Right hindlimb (tissue), 1 donor: Measurements from ENCODE around the gene INSC.

ENCODE experiments used
- DNase-seq: peaks from one replicate; pipeline ENCODE4 v3.0.0-alpha.2; 2018

Gene INSC

DNA sequence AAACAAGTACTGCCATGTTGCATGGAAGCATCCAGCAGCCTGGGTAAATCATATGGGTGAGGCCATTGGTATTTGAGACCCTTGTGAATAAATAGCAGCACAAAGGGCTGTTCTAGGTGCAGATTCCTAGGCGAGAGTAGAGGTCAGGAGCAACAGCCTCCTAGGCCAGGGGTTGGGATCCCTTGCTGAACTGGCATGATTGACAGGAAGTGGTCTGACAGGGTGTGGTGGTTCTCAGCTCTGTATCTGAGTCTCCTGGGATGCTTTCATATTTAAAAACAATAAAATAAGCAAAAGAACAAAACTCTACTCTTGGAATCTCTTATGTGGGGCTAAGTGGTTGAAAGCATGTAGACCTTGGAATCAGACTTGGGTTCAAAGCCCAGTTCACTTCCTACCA, 35.8 kb downstream of the INSC start:
- no peak for DNase-seq

DNA sequence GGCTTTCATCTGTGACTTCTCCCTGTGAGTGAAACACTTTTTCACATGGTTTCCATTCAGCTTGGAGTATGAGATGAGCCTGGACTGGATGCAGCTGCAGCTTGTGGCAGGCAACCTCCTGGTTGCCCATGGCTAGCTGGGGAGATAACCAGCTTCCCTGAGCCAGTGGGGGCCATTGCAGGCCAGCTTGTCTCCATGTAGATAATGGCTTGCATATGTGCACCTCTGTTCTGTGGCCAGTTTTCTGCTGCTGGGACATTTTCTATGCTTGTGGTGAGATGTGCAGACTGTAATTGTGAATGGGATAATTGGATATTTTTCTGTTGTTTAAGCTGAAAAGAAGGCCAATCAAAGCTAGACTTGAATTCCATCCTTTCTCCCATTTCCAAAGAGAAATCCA, 38.5 kb downstream of the INSC start:
- DNase-seq: peak; percentile 49

DNA sequence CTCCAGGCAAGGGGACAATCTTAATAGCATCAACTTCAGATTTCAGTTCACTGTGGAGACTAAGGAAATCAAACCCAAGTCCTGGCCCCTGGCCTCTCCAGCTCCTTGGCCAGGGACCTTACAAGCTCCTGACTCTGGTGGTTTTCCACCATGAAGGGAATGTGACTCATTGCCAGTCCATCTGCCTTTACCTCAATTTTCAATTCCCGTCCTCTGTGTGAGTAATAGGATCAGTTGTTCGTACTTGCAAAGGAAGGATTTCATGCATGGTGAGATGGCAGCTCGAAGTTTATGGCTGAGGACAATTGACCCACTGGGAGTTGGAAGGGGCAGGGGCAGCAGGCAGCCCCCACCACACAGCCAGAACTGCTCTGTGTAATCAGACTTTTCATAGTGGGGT, 42.5 kb downstream of the INSC start:
- no peak for DNase-seq

DNA sequence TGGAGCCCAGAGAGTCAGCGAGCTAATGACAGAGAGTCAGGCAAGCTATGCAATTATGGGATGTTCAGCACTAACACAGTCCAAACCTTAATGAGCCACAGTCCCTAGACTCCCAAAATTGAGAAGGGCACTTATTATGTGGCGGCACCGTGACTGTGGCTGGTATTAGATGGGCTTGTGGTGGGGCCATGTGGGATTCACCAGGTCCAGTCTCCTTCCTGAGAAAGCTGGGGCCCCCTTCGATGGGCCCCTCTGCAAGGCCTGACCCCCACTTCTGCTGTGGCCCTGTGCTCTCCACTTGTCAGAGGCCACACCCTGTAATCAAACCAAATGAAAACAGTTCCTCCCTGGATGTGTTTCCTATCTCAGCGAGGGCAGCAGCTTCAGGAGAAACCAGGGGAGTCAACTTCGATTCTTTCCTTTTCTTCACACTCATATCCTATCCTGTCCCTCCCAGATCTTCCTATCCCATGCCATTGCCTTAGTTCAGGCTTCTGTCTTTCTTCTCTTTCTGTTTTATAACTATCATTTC, 42.9 kb downstream of the INSC start:
- peak; percentile 64 for DNase-seq

DNA sequence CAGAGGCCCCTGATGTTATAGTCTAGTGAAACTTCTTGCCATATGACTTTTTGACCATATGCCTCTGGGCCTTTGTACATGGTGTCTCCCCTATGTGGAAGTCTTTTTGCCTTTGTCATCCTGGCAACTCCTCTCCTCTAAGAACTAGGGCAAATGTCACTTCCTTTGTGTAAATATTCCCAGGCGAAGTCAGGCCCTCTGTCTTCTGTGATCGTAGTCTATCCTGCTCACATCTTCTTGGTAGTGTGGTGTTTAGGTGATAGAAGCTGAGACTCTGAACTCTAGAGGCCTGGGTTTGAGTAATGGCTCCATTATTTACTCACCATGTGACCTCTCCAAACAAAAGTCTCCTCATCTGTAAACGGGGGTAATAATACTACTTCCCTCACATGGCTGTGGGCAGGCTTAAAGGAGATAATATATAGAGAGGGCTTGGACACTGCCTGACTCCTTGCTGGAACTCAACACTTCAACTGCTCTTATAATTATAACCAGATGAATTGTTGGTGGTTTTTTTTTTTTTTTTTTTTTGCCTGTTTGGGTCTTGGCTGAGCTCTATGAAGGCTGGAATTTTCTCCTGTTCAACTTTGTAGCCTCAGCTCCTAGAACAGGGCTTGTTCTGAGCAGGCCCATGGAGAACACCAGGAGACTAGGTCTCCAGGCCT, 43.8 kb downstream of the INSC start:
- DNase-seq: no peak

DNA sequence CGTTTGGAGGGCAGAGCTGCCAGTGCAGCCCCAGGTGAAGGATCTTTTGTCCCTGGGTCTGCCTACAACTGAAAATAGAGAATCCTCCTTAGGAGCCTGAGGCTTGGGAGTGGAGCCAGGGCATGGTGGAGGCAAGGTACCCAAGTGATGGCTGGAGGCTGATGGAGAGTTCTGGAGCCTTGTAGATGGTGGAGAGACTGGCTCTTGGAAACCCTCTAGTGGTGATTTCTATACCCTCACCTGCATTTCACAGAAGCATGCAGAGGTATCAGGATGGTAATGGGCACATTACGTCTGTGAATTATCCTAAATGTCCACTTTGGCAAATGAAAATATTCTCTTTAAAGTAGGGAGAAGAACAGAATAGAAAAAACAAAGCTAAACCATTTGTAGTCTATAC, 44.4 kb downstream of the INSC start:
- DNase-seq: no peak

DNA sequence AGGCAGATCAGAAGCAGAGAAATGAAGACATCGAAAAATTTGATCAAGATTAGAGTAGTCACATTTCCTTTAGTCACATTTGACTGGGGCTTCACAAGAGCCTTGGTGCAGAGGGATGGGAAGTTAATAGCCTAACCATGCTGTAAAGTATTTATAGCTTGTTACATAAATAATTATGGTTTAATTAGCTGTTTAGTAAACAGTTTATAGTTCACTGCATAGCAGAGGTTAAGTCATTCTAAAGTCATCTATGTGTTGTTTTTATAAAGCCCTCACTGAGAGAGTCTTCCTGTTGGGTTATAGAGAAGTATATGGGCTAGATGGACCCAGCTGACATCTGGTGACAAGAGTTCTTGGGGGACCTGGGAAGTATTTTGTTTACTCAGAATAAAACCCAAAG, 47.1 kb downstream of the INSC start:
- no peak for DNase-seq

DNA sequence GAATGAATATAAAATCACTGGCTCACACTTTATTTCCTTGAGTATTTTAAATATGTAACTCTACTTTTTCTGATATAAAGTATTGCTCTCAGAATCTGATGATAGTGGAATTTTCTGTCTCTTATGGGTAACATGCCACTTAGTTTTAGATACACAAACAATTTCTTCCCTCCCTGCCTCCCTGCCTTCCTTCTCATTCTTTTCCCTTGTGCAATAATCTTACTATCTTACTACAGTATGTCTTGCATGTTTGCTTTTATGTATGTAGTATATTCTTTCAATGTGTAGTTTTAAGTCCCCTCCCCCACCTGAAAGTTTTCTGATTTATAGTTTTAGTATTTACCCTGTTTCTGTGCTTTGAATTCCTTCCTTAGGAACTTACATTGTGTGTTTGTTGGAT, 48.4 kb downstream of the INSC start:
- no peak for DNase-seq

DNA sequence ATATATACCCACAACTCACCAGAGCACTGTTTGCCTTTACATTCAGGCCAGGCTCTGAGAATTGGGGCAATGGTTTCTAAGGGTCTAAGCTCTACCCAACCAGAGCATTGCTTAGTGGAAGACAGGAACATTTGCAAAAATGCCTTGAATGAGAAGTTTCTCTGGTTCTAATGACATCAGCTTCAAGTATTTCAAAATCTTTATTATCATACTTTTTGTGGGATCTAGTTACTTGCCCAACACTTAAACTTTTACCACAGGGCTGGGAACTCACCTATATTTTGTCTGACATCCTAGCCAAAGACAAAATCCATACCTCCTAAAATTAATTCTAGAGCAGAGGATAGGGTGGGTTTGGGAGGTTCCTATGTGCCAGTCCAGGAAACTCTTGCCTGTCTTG, 51.5 kb downstream of the INSC start:
- no peak for DNase-seq

DNA sequence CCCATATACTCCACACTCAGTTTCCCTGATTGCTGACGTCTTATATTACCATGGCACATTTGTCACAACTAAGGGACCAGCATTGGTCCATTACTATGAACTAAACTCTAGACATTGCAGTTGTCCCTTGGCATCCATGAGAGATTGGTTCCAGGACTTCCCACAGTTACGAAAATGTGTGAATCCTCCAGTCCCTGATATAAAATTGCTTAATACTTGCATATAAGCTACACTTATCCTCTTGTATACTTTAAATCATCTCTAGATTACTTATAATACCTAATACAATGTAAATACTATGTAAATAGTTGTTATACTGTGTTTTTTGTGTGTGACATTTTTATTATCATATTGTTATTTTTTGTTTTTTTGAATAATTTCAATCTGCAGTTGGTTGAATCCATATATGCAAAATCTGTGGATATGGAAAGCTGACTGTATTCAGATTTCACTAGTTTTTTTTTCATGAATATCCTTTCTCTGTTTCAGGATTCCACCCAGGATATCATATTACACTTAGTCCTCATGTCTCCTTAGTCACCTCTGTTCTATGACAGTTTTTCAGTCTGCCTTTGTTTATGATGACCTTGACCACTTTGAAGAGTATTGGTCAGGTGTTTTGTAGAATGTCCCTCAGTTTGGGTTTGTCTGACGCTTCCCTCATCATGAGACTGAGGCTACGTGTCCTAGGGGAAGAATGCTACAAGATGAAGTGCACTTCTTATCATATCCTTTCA, 55.3 kb downstream of the INSC start:
- no peak for DNase-seq

DNA sequence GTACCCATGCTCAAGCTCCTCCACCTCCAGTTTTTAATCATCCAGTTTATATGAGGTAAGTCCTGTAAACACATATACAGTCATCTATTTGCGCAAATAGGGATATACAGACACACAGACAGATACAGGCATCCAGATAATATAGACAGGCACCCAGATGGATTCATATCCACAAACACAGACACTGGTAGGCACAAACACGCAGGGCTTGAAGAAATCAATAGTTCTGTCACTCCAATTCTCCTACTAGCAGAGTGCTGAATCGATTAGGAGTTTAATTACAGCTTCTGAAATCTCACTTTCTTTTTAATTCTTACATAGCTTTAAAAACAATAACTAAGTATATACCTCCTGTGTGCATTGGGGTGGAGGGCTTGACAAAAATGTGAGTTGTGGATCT, 56.0 kb downstream of the INSC start:
- no peak for DNase-seq

DNA sequence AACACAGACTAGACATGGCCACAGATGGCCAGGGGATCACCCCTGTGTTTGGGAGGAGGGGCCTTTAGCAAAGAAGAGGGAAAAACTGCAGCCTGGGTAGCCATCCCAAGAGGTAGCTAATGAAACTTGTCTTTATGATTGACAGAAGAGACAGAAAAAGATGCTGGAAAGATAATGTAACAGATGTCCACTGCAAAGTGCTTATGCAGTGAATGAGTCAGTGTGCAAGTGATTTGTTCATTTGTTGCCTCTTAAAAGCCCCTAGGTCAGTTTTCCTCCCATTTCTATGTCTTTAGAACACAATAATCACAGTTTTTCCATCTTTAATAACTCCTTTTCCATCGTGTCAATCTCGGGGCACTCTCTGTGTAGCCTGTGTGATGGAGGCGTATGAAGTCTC, 57.2 kb downstream of the INSC start:
- no peak for DNase-seq

DNA sequence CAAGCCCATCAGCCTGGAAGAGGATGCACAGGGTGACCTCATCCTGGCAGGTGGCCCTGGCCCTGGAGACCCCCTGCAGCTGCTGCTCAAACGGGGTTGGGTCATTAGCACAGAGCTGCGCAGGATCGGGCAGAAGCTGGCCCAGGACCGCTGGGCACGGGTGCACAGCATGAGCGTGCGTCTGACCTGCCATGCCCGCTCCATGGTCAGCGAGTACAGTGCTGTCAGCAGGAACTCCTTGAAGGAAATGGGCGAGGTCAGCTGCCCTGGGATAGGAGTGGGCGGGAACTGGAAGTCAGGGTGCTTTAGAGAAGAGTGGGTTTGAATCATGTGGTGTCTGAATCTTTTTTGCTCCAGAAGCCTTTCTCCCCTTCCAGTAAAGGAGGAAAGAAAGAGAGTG, 61.1 kb downstream of the INSC start:
- no peak for DNase-seq

DNA sequence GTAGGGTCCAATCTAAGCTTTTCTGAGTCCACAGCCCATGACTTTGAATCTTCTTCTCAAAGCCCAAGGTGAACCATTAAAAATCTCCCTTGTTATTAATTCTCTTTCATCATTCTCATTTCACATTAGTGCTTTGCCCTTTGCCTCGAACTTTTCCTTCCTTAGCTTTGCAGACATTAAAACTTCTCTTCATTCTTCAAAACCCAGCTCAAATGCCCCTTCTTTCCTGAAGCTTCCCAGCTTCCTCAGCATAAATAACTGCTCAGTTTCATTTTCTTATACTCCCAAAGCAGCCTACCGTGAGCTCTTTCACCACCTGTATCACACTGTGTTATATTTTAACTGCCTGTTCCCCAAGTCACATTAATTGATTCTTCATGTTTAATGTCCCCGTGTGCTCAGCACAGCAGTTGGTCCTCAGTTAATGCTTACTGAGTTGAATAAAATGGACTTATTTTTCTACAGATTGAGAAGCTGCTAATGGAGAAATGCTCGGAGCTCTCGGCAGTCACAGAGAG, 62.0 kb downstream of the INSC start:
- DNase-seq: no peak

DNA sequence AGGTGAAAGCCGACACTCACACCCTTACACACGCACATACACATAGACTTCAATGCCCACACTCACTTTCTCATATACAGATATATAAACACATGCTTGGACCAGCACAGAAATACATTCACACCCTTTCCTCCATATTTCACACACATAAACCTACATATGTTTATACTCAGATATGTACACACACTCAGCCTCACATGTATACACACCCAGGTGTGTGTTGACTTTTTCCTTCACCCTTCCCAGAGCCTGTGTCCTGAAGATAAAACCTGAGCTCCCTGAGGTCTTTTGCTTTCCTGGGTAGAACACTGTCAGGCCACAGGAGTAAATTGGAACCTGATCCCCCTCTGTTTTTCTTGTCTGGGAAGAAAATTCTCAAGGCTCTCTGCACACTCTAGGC, 62.8 kb downstream of the INSC start:
- DNase-seq: no peak

DNA sequence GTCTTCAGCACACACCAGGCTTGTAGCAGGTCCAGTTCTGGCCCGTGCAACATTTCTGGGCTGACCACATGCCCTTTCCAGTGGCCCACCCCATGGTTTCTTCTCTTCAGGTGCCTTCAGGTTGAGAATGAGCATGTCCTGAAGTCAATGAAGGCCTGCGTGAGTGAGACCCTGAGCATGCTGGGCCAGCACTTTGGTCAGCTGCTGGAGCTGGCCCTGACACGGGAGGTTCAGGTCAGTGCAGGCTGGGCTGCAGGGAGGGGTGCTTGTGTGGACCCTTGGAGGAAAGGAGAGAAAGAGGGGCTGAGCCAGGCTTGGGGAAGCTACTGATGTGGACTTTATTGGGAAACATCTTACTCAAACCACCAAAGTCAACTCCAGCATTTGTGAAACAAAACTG, 63.5 kb downstream of the INSC start:
- no peak for DNase-seq

DNA sequence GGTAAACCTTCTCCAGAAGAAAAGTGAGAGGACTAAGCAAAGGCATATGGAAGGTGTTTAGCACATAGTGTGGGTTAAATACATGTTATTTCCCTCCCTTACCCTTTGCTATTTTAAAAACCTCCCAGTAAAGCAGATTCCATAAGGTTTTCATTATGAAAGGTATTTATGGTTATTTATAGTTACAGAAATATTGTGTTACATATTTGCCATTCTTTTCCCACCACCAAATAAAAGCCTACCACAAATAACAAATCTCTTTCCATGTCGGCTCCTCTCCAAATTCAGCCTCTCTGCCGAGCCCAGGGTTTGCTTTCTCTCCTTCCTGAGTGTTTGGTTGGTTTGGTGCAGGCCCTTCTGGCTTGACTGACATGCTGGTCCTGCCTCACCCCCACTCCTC, 64.4 kb downstream of the INSC start:
- peak; percentile 48 for DNase-seq

DNA sequence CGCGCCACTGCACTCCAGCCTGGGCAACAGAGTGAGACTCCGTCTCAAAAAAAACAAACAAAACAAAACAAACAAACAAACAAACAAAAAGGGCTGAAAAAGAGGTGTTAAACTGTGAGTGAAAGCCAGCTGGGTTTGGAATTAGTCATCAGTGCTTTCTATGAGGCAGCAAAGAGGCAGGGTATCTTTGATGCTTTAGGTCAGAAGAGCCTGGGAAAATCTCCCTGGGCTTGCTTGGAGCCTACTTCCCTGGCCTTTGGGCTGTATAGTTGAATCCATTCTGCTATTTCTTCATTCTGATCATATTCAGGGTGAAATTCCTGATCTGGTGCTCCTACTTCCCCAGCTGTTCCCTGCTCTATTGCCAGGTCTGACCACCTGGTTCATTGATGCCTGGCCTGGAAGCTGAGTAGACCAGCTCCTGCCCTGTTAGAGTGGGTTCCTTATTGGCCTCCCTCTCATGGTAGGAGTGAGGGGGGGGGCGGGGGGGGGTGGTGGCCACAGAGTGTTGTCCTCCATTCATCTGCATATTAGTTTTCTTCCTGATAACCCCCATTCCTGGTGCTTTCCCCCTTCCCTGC, 65.6 kb downstream of the INSC start:
- DNase-seq: no peak

DNA sequence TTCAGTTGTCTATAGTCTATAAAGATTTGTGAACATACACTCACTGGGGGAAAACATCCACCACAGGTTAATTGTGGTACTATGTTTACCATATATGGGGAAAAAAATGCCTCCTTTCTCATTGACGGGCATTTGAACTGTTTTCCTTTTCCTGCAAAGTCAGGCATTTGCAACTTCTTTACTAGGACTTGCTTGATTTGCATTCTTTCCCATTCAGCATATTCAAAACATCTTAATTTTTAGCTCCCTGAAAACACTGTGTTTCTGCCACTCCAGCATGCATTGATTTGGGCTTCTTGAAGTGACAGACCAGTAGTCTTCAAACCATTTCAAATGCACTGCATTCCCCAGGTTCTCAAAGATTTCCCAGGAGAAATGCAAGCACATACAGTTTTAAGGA, 67.6 kb downstream of the INSC start:
- no peak for DNase-seq

DNA sequence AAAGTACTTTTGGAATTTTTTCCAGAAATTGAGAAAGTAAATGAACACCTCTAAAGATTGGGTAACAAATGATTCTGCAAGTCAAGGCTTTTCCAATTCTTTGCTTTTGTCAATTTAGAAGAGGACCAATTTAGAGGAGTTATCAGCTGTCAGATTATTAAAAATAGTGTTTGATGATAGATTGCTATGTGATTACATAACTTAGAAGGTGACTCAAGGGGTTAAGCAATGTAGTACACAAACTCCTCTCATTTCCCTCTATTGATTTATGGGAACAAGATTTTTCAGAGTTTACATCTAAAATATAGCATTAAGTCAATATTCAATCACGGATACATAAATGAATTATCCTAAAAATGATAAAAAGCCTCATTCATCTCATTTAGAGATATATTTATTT, 70.3 kb downstream of the INSC start:
- DNase-seq: no peak

DNA sequence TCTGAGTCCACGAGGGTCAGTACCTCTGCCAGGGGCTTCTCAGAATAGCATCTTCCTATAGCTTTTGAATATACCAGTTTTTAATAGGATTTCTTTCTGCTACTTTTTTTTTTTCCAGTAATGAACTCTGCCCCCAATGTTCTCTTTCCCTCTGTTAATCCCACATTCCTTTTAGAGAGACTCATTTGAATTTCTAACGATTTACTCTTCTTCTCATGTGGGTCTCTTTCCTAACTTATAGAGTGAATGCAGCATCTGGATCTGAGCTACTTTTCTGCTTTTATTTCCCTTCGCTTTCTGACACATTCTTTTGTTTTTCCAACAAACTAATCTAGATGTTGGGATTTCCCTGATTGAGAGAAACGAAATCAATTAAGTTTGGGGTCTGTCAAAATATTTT, 71.4 kb downstream of the INSC start:
- no peak for DNase-seq

DNA sequence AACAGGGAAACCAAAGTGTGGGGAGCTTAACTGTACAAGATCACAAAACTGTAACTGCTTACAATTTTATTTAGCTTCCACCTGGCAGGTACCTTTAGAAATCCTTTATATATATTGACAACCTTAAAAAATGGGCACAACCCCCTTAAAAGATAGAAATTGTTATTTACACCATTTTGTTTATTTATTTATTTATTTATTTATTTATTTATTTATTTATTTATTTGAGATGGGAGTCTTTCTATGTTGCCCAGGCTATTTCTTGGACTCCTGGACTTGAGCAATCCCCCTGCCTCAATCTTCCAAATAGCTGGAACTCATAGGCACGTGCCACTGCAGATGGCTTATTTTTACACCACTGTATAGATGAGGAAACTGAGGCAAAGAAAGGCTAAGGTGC, 74.5 kb downstream of the INSC start:
- DNase-seq: no peak

DNA sequence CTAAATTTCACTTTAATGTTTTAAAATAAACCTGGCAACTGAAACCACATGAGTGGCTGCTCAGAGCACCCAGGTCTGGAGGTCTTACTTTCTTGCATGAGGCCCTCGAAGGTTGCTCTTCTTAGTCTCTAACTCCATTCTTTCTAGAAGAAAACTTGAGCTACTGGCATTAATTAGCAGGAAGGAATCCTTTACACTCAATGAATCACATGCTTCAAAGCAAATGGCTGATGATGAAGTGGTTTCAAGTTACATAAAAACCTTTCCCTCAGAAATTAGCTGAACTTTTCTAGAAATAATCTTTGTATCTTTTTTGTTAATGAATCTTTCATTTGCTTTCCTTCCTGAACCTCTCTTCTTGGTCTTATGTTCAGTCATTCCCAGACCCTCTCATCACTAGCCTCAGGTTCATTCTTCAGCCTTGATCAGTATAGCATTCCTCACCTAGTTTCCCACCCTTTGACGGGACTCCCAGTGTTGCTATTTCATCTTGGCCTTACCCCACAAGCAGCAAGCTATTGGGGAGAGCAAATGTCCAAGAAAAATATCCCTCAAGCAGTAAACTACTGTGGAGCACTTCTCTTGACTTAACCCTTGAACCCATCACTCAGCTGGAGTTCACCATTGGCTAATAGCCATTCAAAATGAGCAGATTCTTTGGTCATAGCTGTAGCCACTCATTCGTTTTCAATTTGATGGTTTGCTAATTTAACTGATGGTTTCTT, 75.1 kb downstream of the INSC start:
- DNase-seq: no peak
